Measurements from ENCODE around the gene SHC2. TPM values are rescaled to one million over a fixed set of nuclear protein-coding genes. Genes with fewer than 3 reads are reported as not detected.

Gene SHC2
- total RNA-seq, 1 donor from 2014 or later: 2.1 TPM

DNA sequence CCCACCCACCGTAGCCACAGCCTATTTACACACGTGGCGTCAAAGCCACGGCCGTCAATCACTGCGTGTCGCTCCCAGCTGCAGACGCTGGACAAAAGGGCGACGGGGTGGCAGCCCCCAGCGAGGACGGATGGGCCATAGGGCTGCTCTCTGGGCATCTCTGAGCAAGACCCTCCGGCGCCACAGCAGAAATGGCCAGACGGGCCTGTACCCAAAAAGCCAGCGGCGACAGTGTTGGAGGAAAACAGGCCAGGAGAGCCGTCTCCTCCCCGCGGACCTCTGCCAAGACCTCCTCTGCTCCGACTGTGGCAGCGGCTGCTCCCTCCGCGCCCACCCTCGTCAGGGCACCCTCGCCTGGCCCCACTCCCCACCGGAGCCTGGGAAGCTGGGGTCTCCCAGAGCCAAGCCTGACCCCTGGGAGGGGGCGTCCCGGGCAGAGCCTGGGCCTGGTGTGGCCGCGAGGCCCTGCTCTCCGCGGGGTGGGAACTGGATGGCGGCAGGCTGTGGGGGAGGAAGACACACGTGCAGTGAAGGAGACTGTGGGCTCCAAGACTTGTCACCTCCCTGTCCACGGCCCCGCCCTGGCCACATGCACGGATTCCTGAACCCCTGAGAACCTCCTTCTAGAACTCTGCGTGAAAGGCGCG, 54.6 kb downstream of the SHC2 start:
- DNase-seq (ENCODE audit: low read depth): no peak
- H3K4me3 ChIP-seq (ENCODE audit: low read depth, low read length): no peak overlapping the region
- TF ChIP-seq, protein P1, sequence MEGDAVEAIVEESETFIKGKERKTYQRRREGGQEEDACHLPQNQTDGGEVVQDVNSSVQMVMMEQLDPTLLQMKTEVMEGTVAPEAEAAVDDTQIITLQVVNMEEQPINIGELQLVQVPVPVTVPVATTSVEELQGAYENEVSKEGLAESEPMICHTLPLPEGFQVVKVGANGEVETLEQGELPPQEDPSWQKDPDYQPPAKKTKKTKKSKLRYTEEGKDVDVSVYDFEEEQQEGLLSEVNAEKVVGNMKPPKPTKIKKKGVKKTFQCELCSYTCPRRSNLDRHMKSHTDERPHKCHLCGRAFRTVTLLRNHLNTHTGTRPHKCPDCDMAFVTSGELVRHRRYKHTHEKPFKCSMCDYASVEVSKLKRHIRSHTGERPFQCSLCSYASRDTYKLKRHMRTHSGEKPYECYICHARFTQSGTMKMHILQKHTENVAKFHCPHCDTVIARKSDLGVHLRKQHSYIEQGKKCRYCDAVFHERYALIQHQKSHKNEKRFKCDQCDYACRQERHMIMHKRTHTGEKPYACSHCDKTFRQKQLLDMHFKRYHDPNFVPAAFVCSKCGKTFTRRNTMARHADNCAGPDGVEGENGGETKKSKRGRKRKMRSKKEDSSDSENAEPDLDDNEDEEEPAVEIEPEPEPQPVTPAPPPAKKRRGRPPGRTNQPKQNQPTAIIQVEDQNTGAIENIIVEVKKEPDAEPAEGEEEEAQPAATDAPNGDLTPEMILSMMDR (conservative IDR thresholded peaks at IDR 0.05; ENCODE audit: low read depth, low read length): no peak

DNA sequence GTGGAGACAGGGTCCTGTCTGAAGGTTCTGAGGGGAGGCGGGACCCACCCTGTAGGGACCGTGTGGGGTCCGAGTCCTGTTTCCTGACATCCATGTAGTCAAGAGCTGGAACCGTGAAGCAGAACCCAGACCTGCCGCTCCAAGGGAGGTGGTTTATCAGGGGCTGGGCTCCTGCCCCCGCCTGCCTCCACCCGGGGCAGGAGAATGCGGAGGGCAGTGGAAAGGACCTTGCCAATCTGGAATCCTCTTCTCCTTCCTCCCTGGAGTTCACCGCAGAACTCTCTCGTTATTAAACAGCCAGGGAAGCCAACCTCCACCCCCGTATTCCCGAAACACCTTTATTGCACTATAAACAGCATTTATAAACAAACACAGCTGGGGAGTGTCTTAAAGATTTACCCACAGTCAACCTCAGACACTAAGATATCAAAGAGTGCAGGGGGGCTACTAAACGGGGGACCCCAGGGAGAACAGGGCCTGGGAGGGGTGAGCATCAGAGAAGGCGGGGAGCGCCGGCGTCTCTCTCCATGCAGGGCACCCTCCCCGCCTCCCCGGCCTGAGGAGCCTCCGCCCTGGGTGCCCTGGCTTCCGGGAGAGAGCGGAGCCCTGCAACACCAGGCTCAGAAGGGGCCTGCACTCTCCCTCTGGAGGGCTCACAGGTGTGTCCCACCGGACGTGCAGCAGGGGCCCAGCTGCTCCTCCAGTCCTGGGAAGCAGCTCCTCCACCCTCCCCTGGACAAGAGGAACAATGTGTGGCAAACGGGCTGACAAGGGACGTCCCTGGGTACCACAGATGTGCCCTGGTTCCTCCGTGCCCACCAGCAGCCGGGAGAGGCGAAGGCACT, 55.5 kb downstream of the SHC2 start:
- H3K4me3 ChIP-seq (ENCODE audit: low read depth, low read length): no peak overlapping the region
- TF ChIP-seq, protein P1 (conservative IDR thresholded peaks at IDR 0.05; ENCODE audit: low read depth, low read length): no peak
- no peak for DNase-seq (ENCODE audit: low read depth)

DNA sequence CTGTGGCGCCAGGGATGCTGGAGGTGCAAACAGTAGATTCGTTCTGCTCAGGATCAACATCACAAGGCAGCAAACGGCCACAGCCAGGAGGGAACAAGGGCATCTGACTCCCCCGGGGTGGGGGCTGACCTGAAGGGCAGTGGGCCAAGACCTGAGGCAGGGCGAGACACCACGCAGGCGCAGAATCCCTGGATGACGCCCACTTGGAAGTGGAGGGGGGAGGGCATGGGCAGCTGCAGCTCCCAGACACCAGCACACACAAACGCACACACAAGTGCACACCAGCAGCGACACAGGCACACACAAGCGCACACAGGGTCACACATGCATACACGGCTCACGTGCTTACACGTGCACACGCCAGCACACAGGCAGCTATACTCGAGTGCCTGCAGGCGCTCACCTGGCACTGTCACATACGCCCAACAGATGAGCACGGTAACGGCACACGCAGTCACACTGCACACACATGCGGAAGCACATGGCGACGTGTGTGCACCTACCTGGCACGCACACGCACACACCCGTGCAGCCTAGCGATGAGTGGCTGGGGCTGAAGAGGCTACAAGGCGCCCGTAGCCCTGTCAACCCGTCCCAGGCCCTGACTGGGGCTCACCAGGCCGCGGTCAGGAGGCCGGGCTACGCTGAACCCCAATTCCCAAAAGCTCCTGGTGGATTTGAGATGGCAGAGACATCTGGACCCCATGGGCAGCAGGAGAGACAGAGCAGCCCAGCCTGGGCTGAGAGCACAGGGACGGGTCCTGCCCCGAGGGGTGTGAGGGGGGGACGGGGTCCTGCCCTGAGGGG, 57.4 kb downstream of the SHC2 start:
- TF ChIP-seq, protein P1 (conservative IDR thresholded peaks at IDR 0.05; ENCODE audit: low read depth, low read length): no peak
- DNase-seq (ENCODE audit: low read depth): no peak
- no peak overlapping the region for H3K4me3 ChIP-seq (ENCODE audit: low read depth, low read length)

DNA sequence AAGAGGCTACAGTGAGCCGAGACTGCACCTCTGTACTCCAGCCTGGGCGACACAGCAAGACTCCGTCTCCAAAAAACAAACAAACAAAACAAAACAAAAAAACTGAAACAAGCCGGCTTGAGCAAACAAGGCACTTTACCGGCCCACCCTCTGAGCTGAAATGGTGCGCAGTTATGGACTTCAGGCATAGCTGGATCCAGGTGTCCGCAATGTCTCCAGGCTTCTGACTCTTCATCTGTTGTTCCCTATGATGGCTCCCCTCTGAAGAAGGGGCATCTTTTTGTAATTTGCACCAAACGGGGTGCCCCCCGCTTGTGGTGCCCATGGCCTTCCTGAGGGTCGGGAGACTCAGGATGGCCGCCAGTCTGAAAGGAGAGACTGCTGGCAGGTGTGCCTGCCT, 58.0 kb downstream of the SHC2 start:
- DNase-seq (ENCODE audit: low read depth): no peak
- TF ChIP-seq, protein P1 (conservative IDR thresholded peaks at IDR 0.05; ENCODE audit: low read depth, low read length): no peak

DNA sequence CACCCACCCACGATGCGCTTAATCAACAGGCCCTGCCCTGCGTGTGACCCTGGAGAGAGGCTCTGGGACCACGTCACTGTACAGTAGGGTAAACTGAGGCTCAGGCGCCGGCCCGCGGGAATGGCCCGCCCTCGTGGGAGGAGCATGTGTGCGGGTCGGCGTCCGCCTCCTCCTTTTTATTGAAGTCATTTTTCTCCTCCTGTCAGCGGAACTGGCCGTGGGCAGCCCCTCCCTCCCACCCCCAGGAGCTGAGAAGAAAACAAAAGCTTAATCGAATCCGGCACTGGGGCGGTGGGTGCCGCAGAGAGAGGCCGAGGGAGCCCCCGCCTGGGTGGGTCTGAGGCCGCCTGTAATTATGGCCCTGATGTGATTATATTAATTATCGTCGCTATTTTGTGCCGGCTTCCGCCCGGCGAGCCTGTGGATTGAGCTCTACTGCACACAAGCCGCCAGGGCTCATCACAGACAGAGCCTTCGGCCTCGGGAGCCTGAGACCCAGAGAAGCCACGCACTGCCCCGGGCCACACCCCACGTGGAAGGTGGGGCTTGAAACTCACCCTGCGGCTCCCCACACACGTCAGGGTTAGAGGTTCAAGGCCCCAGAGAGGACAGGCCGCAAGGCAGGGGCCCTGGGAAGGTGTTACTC, 58.8 kb downstream of the SHC2 start:
- TF ChIP-seq, protein P1 (conservative IDR thresholded peaks at IDR 0.05; ENCODE audit: low read depth, low read length): no peak
- no peak for DNase-seq (ENCODE audit: low read depth)
- H3K4me3 ChIP-seq (ENCODE audit: low read depth, low read length): no peak overlapping the region

More for the DNA sequence above, 58.0 kb downstream of the SHC2 start:
- H3K4me3 ChIP-seq (ENCODE audit: low read depth, low read length): no peak overlapping the region

DNA sequence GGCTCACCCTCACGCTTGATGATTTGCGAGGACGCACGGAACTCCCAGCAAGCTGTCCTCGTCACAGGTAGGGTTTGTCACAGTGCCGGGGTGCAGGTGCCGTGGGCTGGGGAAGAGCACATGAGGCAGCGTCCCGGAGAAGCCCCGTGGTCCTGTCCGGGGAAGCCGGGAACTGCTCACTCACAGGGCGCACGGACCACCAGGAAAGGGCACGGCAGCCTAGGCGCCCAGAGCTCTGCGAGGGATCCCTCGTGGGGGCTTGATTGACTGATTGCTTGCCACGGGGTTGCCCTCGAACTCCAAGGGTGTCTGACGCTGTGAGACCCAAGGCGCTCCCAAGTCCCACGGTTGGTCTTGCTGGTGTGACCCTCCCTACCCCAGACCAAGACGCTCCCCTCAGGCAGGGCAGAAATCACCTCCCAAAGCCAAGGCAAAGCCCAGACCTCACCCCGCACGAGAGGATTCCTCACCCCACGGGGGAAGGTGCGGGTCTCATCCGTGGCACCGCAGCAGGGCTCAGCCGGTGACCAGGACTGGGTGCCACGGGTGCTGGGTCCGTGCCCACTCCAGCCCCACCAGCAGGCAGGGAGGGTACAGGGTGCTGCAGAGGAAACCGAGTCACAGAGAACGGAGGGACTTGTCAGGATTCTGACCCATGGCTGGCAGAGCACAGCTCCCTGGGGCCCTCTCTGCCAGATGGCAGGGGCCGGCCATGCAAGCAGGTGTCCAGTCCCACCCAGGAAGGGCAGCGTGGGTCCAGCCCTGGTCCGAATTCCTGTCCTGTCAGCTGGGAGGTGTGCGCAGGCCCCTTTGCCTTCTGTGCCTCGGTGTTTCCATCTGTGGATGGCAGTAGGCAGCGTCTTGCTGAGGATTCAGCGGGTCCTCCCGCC, 59.6 kb downstream of the SHC2 start:
- DNase-seq (ENCODE audit: low read depth): no peak
- H3K4me3 ChIP-seq (ENCODE audit: low read depth, low read length): no peak overlapping the region
- TF ChIP-seq, protein P1 (conservative IDR thresholded peaks at IDR 0.05; ENCODE audit: low read depth, low read length): no peak

Measured in epithelial cell of proximal tubule (primary cell).